HepG2 (cell line): ENCODE results near the gene PAPSS2. TPM values are rescaled to one million over a fixed set of nuclear protein-coding genes. Genes with fewer than 3 reads are reported as not detected.
A peak's percentile ranks its signal among the peaks of the same experiment; 100 is the strongest.

Experiments used
- ARID4A ChIP-seq: sonication (generic); formaldehyde crosslinking; IDR thresholded peaks from 2 replicates; pipeline ENCODE4 v1.5.0; 2020; ENCODE audit warnings: mild to moderate bottlenecking, missing genetic modification reagents, borderline replicate concordance
- ELF1 ChIP-seq: sonication (generic); formaldehyde crosslinking; IDR thresholded peaks from 2 replicates; pipeline ENCODE4 v1.4.0; 2020; ENCODE audit warnings: missing genetic modification reagents
- FOSL1 ChIP-seq: sonication (generic); formaldehyde crosslinking; IDR thresholded peaks from 2 replicates; pipeline ENCODE4 v1.9.0; 2021; ENCODE audit warnings: missing genetic modification reagents, borderline replicate concordance
- FOXP1 ChIP-seq, 2 experiments: fragments of 450-650 bp in 1 of 2; IDR thresholded peaks; 2 replicates each; pipeline ENCODE4 v1.6.1; 2017 to 2018; ENCODE audit warnings: antibody characterized with exemption in 1 of 2
- GABPB1 ChIP-seq: IDR thresholded peaks from 2 replicates; pipeline ENCODE4 v1.6.1; 2016; ENCODE audit warnings: mild to moderate bottlenecking, missing genetic modification reagents, moderate library complexity, missing compliant biosample characterization
- HMG20A ChIP-seq: IDR thresholded peaks from 2 replicates; pipeline ENCODE4 v1.6.1; 2016; ENCODE audit warnings: borderline replicate concordance
- NR2F2 ChIP-seq: IDR thresholded peaks from 2 replicates; pipeline ENCODE4 v1.6.1; 2012; ENCODE audit warnings: low read depth, inconsistent platforms, borderline replicate concordance
- PAX8 ChIP-seq: sonication (generic); formaldehyde crosslinking; IDR thresholded peaks from 2 replicates; pipeline ENCODE4 v1.8.0; 2022; ENCODE audit warnings: mild to moderate bottlenecking, missing genetic modification reagents, borderline replicate concordance
- PHF21A ChIP-seq: sonication (generic); formaldehyde crosslinking; IDR thresholded peaks from 2 replicates; pipeline ENCODE4 v1.5.0; 2020; ENCODE audit warnings: mild to moderate bottlenecking, missing genetic modification reagents
- SAFB2 ChIP-seq: sonication (generic); formaldehyde crosslinking; IDR thresholded peaks from 2 replicates; pipeline ENCODE4 v1.5.1; 2020; ENCODE audit warnings: missing genetic modification reagents, low read depth, mild to moderate bottlenecking, borderline replicate concordance
- SMARCE1 ChIP-seq: fragments of 450-650 bp; IDR thresholded peaks from 2 replicates; pipeline ENCODE4 v1.6.1; 2017; ENCODE audit warnings: borderline replicate concordance
- TOE1 ChIP-seq: sonication (generic); formaldehyde crosslinking; IDR thresholded peaks from 2 replicates; pipeline ENCODE4 v1.4.0; 2020; ENCODE audit warnings: mild to moderate bottlenecking, missing genetic modification reagents
- ZNF253 ChIP-seq: sonication (generic); formaldehyde crosslinking; IDR thresholded peaks from 2 replicates; pipeline ENCODE4 v1.8.0; 2022; ENCODE audit warnings: mild to moderate bottlenecking, missing genetic modification reagents, borderline replicate concordance
- ZNF275 ChIP-seq: sonication (generic); formaldehyde crosslinking; IDR thresholded peaks from 2 replicates; pipeline ENCODE4 v1.8.0; 2022; ENCODE audit warnings: missing genetic modification reagents, mild to moderate bottlenecking, inconsistent platforms, borderline replicate concordance
- ZNF407 ChIP-seq: sonication (generic); formaldehyde crosslinking; IDR thresholded peaks from one replicate; pipeline ENCODE4 v1.5.1; 2020; ENCODE audit warnings: mild to moderate bottlenecking, missing genetic modification reagents; ENCODE audit errors: not compliant biosample characterization
- ZSCAN12 ChIP-seq: sonication (generic); formaldehyde crosslinking; IDR thresholded peaks from 2 replicates; pipeline ENCODE4 v1.9.0; 2021; ENCODE audit warnings: mild to moderate bottlenecking, missing genetic modification reagents
- polyA plus RNA-seq, 8 experiments: library from polyadenylated mRNA; depleted of rRNA in 3 of 8; stranded (reverse) in 7 of 8; unstranded in 1 of 8; fragments of >200 nt; fragmentation: Illumina TruSeq in 4 of 8; extraction: Trizol in 4 of 8; gene quantifications; 2 replicates each; pipeline versions ENCODE4 v1.2.1 to v1.2.3, GENCODE V29; 2011 to 2016; ENCODE audit warnings: low read depth in 4 of 8, missing spikeins in 1 of 8, mixed read lengths in 1 of 8; ENCODE audit not compliant: insufficient read depth in 1 of 8
- total RNA-seq, 5 experiments: library from RNA; depleted of rRNA; stranded (reverse); fragments of >200 nt; fragmentation: Illumina TruSeq; extraction: Trizol; gene quantifications; 2 replicates each; pipeline ENCODE4 v1.2.3, GENCODE V29; 2016; ENCODE audit warnings: low read depth in 1 of 5

The PAPSS2 gene
- total and polyA plus RNA-seq, 2 of the 13 experiments (the other 11 are each of a cell fraction or from before 2014, with no cell fraction given), result 0.11 to 0.12 TPM

- TF ChIP-seq ZNF275 (CRISPR knock-in tag) (no peak), ARID4A (no peak), FOSL1 (CRISPR knock-in tag) (no peak), SAFB2 (CRISPR knock-in tag) (no peak), HMG20A (peak; percentile 44; the same call in 1 of the 2 replicates), PAX8 (no peak), SMARCE1 (no peak), ZNF407 (CRISPR knock-in tag) (no peak), ZNF253 (no peak), GABPB1 (0 out of 2 replicates have a peak, but pooled peaks have one; percentile 21), TOE1 (CRISPR knock-in tag) (no peak), PHF21A (CRISPR knock-in tag) (no peak), ELF1 (CRISPR knock-in tag) (0 out of 2 replicates have a peak, but pooled peaks have one; percentile 21), NR2F2 (no peak), ZSCAN12 (CRISPR knock-in tag) (no peak), FOXP1 (IDR thresholded peaks at IDR 0.05) (no peak), FOXP1 (CRISPR knock-in tag; IDR thresholded peaks at IDR 0.05) (peak; percentile 58)
Observed at GRCh38 chr10:87646192-87646909, 13.3 kb upstream of the PAPSS2 start (continued).
